Thyroid gland (tissue), 4 donors: ENCODE results near the gene C3orf18. TPM values are rescaled to one million over a fixed set of nuclear protein-coding genes. Genes with fewer than 3 reads are reported as not detected.

Source experiments
- DNase-seq, 2 donors: peaks; one replicate each; pipeline ENCODE4 v3.0.0-alpha.2; 2019
- H3K27ac ChIP-seq, 3 donors: fragments of 200-600 bp; sonication (generic); 1 replicate in 2 of 3; 2 replicates in 1 of 3; pipeline ENCODE4 v1.5.1; 2016 to 2019; ENCODE audit warnings: mild to moderate bottlenecking in 1 of 3, moderate library complexity in 1 of 3
- H3K27me3 ChIP-seq: fragments of 200-600 bp; sonication (generic); one replicate; pipeline ENCODE4 v1.5.1; 2019
- H3K36me3 ChIP-seq, 2 donors: fragments of 200-600 bp; sonication (generic); one replicate each; pipeline ENCODE4 v1.5.1; 2016 to 2019
- H3K4me1 ChIP-seq, 2 donors: fragments of 200-600 bp; sonication (generic); one replicate each; pipeline ENCODE4 v1.5.1; 2017 to 2019
- H3K4me3 ChIP-seq, 3 donors: fragments of 200-600 bp; sonication (generic); replicated peaks in 1 of 3; 1 replicate in 2 of 3; 2 replicates in 1 of 3; pipeline ENCODE4 v1.5.1; 2016; ENCODE audit warnings: mild to moderate bottlenecking in 1 of 3
- H3K9me3 ChIP-seq: fragments of 200-600 bp; sonication (generic); one replicate; pipeline ENCODE4 v1.5.1; 2017
- POLR2A ChIP-seq, 2 donors: fragments of 450-650 bp; IDR thresholded peaks; one replicate each; pipeline ENCODE4 v1.6.1; 2017; ENCODE audit warnings: antibody characterized with exemption in 2 of 2, mild to moderate bottlenecking in 2 of 2, moderate library complexity in 1 of 2
- WGBS, 2 donors: methylation state at CpG; one replicate each; pipeline ENCODE4 v1.1.5; 2017; 5-methylcytosine and 5-hydroxymethylcytosine counted together
- intact Hi-C: fragments of 100-400 bp; cut with DNase I; formaldehyde crosslinking; loops from one replicate; pipeline ENCODE4 v1.15.1; 2023
- total RNA-seq, 4 donors: library from RNA; depleted of rRNA; stranded (reverse); fragments of >200 nt; gene quantifications; one replicate each; pipeline ENCODE4 v1.2.3, GENCODE V29; 2016
- TF ChIP-seq, protein P1 (sequence below), 6 experiments: fragments of 200-600 bp in 3 of 6; fragments of 450-650 bp in 3 of 6; sonication (generic) in 3 of 6; IDR thresholded peaks; one replicate each; pipeline ENCODE4 v1.5.1; 2016 to 2019; ENCODE audit warnings: antibody characterized with exemption in 6 of 6, mild to moderate bottlenecking in 2 of 6, inconsistent platforms in 1 of 6, moderate library complexity in 1 of 6

Gene C3orf18
- total RNA-seq, 4 donors from 2014 or later, result 19.6 to 22.0 (median 20.3) TPM

DNA sequence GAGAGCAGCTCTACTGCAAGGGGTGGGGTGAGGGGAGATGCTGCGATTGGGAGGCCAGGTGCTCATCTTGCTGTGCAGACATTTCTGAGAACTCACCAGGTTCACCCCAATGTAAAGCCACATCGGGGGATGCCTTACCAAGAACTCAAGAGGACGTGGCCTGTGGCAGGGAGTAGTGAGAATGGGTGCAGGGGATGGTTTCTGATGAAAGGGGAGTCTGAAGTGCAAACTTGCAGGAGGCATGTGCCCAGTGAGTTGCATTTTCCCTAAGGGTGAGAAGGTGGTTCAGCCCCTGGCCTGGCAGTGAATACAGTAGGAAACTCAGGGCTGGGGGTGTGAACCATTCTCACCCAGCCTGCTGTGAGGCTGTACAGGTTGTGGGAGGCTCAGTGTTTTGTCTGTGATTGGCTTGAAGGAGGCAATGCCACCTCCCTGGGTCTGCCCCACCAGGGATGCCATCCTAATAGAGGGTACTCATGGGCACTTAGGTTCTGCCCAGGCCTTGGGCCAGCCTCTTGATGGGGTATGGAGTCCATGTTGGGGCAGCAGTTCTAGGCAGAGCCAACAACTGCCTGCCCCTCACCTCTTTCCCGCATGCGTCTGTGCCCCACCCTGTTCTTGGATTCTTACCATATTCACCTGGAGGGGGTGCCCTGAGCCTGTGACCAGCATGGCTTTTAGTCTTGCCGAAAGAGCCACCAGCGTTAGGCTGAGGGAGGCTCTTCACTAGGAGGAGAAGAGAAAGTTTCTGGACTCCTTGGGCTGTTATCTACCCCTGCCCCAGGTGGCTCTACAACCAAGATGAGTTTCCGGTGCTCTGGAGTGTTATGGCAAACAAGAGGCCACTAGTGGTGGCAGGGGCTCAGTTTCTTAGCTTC, 6.3 kb upstream of the C3orf18 start:
- H3K9me3 ChIP-seq, result no peaks in the 10 kb centered on the region
- no peak for TF ChIP-seq POLR2A (IDR thresholded peaks at IDR 0.05)
- TF ChIP-seq, protein P1, sequence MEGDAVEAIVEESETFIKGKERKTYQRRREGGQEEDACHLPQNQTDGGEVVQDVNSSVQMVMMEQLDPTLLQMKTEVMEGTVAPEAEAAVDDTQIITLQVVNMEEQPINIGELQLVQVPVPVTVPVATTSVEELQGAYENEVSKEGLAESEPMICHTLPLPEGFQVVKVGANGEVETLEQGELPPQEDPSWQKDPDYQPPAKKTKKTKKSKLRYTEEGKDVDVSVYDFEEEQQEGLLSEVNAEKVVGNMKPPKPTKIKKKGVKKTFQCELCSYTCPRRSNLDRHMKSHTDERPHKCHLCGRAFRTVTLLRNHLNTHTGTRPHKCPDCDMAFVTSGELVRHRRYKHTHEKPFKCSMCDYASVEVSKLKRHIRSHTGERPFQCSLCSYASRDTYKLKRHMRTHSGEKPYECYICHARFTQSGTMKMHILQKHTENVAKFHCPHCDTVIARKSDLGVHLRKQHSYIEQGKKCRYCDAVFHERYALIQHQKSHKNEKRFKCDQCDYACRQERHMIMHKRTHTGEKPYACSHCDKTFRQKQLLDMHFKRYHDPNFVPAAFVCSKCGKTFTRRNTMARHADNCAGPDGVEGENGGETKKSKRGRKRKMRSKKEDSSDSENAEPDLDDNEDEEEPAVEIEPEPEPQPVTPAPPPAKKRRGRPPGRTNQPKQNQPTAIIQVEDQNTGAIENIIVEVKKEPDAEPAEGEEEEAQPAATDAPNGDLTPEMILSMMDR (IDR thresholded peaks at IDR 0.05), result no peak
- 78 to 80% methylated on average over 8 of the region's 8 CpGs for WGBS, 2 donors
- DNase-seq, result peak in 1 of 2 donors; percentile 42
- peaks cover 8 to 30% of the 10 kb centered on the region in 2 donors for H3K4me1 ChIP-seq
- peaks cover 0 to 4% of the 10 kb centered on the region in 2 donors for H3K36me3 ChIP-seq
- intact Hi-C loops, result no loop called here
- H3K27ac ChIP-seq, result peak overlapping the region; percentile 10 to 41 (median 41)
- H3K27me3 ChIP-seq, result no peaks in the 10 kb centered on the region
- no peak overlapping the region for H3K4me3 ChIP-seq

DNA sequence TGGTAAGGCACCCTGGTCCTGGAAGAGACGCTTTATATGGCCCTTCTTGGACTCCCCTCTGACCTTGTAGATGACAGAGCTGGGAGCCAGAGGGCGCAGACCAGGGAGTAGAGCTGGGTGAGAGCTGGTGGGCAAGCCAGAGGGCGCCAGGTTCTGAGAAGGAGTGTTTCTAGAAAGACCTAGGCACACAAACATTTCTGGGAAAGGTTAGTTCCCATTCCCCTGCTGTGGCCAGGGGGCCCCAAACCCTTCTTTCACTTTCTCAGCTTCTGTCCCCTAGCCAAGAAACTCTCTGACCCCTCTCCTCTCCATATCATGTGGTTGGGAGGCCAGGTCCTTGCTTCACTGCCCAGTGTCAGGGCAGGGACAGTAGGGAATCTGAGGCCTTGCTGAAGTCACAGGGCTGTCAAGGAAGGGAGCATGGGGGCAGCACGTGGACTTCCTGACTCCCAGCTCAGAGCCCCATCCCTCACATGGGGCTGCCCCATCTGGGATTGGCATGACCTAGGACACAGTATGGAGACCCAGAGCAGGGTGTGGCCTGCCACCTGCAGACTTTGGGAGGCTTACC, 5.3 kb upstream of the C3orf18 start:
- TF ChIP-seq POLR2A (IDR thresholded peaks at IDR 0.05), result no peak
- TF ChIP-seq, protein P1 (IDR thresholded peaks at IDR 0.05), result no peak
- Histone ChIP-seq H3K27me3 (no peaks in the 10 kb centered on the region), H3K9me3 (no peaks in the 10 kb centered on the region), H3K4me3 (no peak overlapping the region), H3K27ac (peak overlapping the region in 2 of 3 donors; percentile 0 to 61), H3K4me1 (peaks cover 14 to 38% of the 10 kb centered on the region in 2 donors), H3K36me3 (peaks cover 0 to 2% of the 10 kb centered on the region in 2 donors)
- intact Hi-C loops, result loop anchor here (1.0 kb wide), 1 partner anchor 41 kb away; no protein-coding TSS in a partner anchor
- no peak for DNase-seq
- WGBS, 2 donors, result 84 to 100% methylated on average over 3 to 4 of the region's 4 CpGs

DNA sequence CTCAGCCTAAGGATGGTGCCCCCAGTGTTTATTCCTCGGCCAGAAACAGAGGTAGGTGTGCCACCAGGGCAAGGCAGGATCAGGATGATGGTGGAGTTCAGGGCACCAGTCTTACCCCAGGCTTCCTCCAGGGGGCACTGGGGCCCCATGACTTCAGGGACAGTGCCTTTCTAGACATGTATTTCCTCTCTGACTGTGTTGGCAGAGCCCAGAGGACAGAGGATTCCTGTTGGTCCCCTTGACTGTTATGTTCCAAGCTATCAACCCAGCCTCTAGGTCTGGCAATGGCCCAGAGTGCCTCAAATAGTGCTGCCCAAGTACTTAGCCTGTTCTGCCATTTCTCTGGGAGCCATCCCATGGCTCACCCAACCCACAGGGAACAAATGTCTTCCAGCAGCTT, 4.6 kb upstream of the C3orf18 start:
- intact Hi-C loops, result loop anchor here (1.0 kb wide), 1 partner anchor 42 kb away; no protein-coding TSS in a partner anchor
- Histone ChIP-seq H3K27ac (peak overlapping the region; percentile 0 to 61 (median 10)), H3K36me3 (no peaks in the 10 kb centered on the region), H3K27me3 (no peaks in the 10 kb centered on the region), H3K4me3 (no peak overlapping the region), H3K9me3 (no peaks in the 10 kb centered on the region), H3K4me1 (peaks cover 19 to 40% of the 10 kb centered on the region in 2 donors)
- DNase-seq, result peak; percentile 81 to 82
- 0% methylated on average over 1 of the region's 1 CpG for WGBS, 2 donors
- TF ChIP-seq, protein P1 (IDR thresholded peaks at IDR 0.05), result peak; percentile 88 to 98 (median 93)
- TF ChIP-seq POLR2A (IDR thresholded peaks at IDR 0.05), result no peak

DNA sequence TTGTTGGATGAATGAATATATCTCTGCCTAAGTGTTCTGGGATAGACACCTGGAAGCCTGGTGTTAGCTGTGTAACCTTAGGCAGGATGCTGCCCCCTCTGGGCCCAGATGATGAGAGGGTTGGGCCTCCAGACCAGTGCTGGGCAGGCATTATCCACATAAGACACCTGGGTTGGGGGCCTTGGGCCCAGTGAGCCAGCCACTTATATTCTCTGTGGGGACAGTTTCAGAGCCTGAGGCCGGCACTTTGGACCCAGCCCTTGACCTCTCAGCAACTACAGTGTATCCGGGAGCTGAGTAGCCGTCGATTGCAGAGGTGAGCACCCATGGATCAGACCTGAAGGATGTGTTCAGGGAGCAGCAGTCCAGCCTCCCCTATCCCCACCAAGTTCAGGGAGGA, 3.9 kb upstream of the C3orf18 start:
- H3K27ac ChIP-seq, result no peak overlapping the region
- intact Hi-C loops, result no loop called here
- H3K4me1 ChIP-seq, result peaks cover 24 to 46% of the 10 kb centered on the region in 2 donors

More for the DNA sequence above, 3.9 kb upstream of the C3orf18 start:
- Histone ChIP-seq H3K9me3 (no peaks in the 10 kb centered on the region), H3K36me3 (no peaks in the 10 kb centered on the region), H3K27me3 (no peaks in the 10 kb centered on the region), H3K4me3 (no peak overlapping the region)
- TF ChIP-seq, protein P1 (IDR thresholded peaks at IDR 0.05), result no peak
- no peak for TF ChIP-seq POLR2A (IDR thresholded peaks at IDR 0.05)
- no peak for DNase-seq
- 75 to 85% methylated on average over 3 to 4 of the region's 4 CpGs for WGBS, 2 donors
